ENCODE data around the gene RPTOR.

DNA sequence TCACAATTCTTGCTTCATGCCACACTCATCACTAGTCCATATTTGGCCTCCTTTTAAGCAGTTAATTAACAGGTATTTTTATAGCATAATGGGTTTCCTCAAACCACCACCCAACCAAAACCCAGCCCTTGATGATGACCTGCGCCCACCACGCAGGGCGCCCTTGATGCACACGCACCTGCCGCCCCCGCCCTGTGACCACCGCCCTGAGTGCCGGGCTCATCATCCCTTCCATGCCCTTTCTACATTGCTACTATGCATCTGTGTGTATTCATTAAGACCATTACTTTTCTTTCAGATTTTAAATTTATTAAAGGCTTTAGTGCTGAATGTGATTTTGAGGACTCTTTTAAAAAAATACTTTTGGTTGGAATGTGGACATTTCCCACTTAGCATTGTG lies 242.2 kb downstream of the RPTOR start:
- TF ChIP-seq POLR2A (IDR thresholded peaks at IDR 0.05; ENCODE audit: low read depth) = no peak
- TF ChIP-seq POLR2AphosphoS5 (IDR thresholded peaks at IDR 0.05) = no peak
- TF ChIP-seq, protein P1, sequence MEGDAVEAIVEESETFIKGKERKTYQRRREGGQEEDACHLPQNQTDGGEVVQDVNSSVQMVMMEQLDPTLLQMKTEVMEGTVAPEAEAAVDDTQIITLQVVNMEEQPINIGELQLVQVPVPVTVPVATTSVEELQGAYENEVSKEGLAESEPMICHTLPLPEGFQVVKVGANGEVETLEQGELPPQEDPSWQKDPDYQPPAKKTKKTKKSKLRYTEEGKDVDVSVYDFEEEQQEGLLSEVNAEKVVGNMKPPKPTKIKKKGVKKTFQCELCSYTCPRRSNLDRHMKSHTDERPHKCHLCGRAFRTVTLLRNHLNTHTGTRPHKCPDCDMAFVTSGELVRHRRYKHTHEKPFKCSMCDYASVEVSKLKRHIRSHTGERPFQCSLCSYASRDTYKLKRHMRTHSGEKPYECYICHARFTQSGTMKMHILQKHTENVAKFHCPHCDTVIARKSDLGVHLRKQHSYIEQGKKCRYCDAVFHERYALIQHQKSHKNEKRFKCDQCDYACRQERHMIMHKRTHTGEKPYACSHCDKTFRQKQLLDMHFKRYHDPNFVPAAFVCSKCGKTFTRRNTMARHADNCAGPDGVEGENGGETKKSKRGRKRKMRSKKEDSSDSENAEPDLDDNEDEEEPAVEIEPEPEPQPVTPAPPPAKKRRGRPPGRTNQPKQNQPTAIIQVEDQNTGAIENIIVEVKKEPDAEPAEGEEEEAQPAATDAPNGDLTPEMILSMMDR (IDR thresholded peaks at IDR 0.05) = no peak

All from esophagus muscularis mucosa (tissue), 3 donors.